AG10803 (cell line): ENCODE results near the gene KRTAP16-1.

Experiments used
- DNase-seq: peaks from one replicate; pipeline ENCODE4 v3.0.0; 2010; ENCODE audit warnings: low read depth
- H3K4me3 ChIP-seq: 2 replicates; pipeline ENCODE4 v1.5.1; 2011; ENCODE audit warnings: mild to moderate bottlenecking, low read length, control low read depth
- CTCF ChIP-seq: conservative IDR thresholded peaks from 2 replicates; pipeline ENCODE4 v1.5.1; 2011; ENCODE audit warnings: mild to moderate bottlenecking, low read length, control low read depth, inconsistent platforms

The KRTAP16-1 gene

GRCh38 chr17:41308251-41308917, 725 bp downstream of the KRTAP16-1 start:
- peak; percentile 46 for DNase-seq
- no peak for TF ChIP-seq CTCF
- no peak overlapping the region for H3K4me3 ChIP-seq

- DNase-seq, result peak; percentile 78
- no peak for TF ChIP-seq CTCF
Observed at GRCh38 chr17:41307647-41308046, 1.5 kb downstream of the KRTAP16-1 start.

GRCh38 chr17:41304091-41304490, 5.0 kb downstream of the KRTAP16-1 start:
- no peak for TF ChIP-seq CTCF
- no peak overlapping the region for H3K4me3 ChIP-seq
- no peak for DNase-seq

More at GRCh38 chr17:41307647-41308046, 1.5 kb downstream of the KRTAP16-1 start:
- no peak overlapping the region for H3K4me3 ChIP-seq

- TF ChIP-seq CTCF, result no peak
- H3K4me3 ChIP-seq, result no peak overlapping the region
- DNase-seq, result no peak
Observed at GRCh38 chr17:41302981-41303380, 6.1 kb downstream of the KRTAP16-1 start.

GRCh38 chr17:41301916-41302901, 6.9 kb downstream of the KRTAP16-1 start, which contains the start of gene KRTAP29-1:
Gene KRTAP29-1 (minus strand): TSS chr17:41302851. CDS start chr17:41302851, 0 bp downstream.
- no peak for DNase-seq
- no peak within 1 kb of the TSS for H3K4me3 ChIP-seq
- no peak for TF ChIP-seq CTCF

GRCh38 chr17:41301204-41301790, 7.8 kb downstream of the KRTAP16-1 start:
- no peak overlapping the region for H3K4me3 ChIP-seq
- TF ChIP-seq CTCF, result no peak
- no peak for DNase-seq
